C4-2B (cell line): ENCODE data around the gene ALPP.
"Not testable (repeated sequence)": the region's sequence is repeated elsewhere in the genome, so short reads cannot be mapped to it uniquely, and the experiment has no call there.

Experiments
- H3K27ac ChIP-seq: fragments of 450-650 bp; 2 replicates; pipeline ENCODE4 v1.5.1; 2017
- ZFX ChIP-seq: fragments of 450-650 bp; IDR thresholded peaks from 2 replicates; pipeline ENCODE4 v1.6.1; 2017
- TF ChIP-seq, protein P1 (sequence below): fragments of 450-650 bp; conservative IDR thresholded peaks from 2 replicates; pipeline ENCODE4 v1.5.1; 2017; ENCODE audit warnings: mild to moderate bottlenecking

Gene ALPP

GRCh38 chr2:232422051-232422450, 43.5 kb downstream of the ALPP start:
- H3K27ac ChIP-seq: no peak overlapping the region
- TF ChIP-seq ZFX: no peak
- TF ChIP-seq, protein P1, sequence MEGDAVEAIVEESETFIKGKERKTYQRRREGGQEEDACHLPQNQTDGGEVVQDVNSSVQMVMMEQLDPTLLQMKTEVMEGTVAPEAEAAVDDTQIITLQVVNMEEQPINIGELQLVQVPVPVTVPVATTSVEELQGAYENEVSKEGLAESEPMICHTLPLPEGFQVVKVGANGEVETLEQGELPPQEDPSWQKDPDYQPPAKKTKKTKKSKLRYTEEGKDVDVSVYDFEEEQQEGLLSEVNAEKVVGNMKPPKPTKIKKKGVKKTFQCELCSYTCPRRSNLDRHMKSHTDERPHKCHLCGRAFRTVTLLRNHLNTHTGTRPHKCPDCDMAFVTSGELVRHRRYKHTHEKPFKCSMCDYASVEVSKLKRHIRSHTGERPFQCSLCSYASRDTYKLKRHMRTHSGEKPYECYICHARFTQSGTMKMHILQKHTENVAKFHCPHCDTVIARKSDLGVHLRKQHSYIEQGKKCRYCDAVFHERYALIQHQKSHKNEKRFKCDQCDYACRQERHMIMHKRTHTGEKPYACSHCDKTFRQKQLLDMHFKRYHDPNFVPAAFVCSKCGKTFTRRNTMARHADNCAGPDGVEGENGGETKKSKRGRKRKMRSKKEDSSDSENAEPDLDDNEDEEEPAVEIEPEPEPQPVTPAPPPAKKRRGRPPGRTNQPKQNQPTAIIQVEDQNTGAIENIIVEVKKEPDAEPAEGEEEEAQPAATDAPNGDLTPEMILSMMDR: no peak

- not testable (repeated sequence) for H3K27ac ChIP-seq
Observed at GRCh38 chr2:232422996-232423395, 44.4 kb downstream of the ALPP start.

DNA sequence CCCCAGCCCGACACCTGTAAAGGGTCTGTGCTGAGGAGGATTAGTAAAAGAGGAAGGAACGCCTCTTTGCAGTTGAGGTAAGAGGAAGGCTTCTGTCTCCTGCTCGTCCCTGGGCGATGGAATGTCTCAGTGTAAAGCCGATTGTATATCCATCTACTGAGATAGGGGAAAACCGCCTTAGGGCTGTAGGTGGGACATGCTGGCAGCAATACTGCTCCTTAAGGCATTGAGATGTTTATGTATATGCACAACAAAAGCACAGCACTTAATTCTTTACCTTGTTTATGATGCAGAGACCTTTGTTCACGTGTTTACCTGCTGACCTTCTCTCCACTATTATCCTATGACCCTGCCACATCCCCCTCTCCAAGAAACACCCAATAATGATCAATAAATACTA, 44.9 kb downstream of the ALPP start:
- not testable (repeated sequence) for H3K27ac ChIP-seq

- TF ChIP-seq, protein P1: no peak
- TF ChIP-seq ZFX: no peak
- no peak overlapping the region for H3K27ac ChIP-seq
Observed at GRCh38 chr2:232431705-232432590, 53.4 kb downstream of the ALPP start.
